Measurements from ENCODE around the gene BCAR3.
"Not testable (repeated sequence)": the region's sequence is repeated elsewhere in the genome, so short reads cannot be mapped to it uniquely, and the experiment has no call there.

The BCAR3 gene

DNA sequence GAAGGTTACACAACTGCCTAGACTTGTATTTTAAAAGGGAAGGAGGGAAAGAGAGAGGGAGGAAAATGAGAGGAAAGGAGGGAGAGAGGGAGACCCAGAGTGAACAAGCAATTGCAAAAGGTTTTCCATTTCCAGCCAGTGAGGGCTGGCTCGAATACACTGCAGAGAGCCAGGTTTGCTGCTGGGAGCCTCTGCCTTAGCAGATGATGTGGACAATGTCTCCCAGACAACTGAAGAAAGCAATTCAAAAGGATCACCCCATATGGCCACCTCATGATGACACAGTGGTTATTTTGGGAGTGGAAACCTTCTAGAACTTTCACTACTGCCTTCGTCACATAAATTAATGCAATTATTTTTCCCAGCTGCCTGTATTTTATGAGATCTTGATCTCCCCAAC, 86.4 kb downstream of the BCAR3 start:
- DNase-seq (ENCODE audit: low read depth), result no peak

DNA sequence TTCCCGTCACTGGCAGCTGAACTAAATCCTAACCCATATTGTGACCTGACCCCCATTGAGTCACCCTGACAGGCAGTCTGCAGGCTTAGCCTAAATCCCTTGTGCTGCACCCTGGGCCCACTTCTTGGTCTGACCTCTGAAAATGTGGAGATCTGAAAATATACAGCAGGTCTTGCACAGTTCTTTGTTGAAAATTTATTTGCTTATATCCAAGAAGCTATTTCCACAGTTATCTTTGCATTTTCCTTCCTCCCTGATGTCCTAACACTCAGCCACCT, 87.1 kb downstream of the BCAR3 start:
- DNase-seq (ENCODE audit: low read depth), result no peak

DNA sequence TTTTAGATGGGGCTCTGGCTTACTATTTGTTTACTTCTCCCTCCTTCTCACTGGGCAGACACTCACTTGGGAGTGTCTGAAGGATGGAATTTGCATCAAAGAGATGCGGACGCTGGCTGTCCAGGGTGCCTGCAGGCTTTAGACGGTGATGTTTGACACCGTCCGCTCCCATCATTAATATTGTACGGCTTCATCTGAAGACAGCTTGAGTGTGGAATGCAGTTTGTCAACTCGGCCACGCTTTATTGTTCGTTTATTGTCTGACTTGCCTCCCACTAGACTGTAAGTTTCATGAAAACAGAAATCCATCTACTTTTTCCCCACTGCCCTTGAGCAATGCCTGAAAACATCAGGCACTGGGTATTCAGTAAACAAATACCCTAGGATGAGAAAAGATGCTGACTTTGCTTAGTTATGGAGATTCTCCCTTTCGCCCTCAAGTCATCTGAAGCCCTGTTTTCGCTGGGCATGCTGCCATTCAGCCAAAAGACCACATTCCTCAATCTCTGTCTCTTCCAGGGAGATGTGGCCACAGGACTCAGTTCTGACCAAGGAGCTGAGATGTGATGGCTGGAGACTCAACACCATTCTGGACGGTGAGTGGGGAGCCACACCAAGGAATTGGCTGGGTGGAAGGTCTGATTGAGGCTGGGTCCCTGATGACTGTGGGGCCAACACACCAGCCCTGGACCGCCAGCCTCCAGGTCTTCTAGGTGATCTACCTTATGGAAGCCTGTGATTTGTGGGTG, 87.6 kb downstream of the BCAR3 start:
- DNase-seq (ENCODE audit: low read depth), result no peak

DNA sequence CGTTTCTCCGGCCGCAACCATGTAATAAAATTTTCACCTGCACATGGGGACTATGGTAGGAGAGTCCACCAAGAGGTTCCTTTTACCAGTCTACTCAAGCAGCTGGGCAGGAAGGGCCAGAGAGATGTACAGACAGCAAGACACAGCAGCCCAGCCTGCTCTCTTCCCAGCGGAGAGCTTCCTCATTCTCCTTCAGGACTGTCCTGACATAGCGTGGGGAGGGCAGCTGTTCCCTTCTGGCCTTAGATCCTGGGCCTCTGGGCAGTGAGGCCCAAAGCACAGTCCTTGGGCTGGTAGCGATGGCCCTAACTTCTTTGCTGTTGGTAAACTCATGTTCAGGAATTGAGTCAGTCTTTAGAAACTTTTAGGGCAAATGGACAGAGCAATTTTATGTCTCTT, 89.1 kb downstream of the BCAR3 start:
- DNase-seq (ENCODE audit: low read depth), result no peak

DNA sequence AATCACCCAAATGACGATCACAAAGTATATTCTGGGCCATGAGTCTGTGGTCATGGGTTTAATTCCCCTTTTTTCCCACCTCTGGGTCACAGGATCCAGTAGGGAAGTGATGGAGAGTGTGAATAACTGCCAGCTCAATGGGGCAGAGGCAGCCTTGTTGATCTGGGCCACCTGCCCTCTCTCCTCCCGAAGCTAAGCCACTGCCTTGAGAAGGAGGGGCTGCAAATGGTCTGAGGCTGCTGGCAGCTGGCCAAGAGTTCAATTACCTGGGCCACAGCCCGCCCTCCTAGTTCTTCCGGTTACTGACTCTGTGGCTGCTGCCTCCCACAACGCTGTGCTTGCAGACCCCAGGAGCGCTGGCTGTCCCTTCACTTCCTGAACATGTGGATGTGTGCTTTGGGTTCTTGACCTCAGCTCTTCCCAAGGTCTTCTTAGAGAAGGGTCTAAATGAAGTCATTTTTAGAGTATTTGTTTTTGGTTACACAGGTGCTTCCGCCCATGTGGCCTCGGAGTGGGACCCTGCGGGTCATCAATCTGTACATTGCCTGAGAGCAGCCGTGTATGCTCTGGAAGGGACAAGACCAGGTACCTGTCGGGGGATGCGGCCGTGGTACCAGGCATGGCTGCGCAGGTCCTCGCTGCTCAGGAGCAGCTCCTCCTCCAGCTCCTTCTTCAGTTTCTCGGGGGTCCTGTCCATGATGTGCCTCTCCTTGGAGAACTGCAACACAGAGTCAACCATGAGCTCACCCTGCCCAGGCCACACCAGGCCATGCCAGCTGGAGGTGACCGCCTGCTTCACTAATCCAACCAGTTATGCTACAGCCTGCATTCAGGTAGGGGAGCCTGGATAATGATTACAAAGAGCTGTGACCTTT, 89.7 kb downstream of the BCAR3 start:
- DNase-seq (ENCODE audit: low read depth), result no peak

DNA sequence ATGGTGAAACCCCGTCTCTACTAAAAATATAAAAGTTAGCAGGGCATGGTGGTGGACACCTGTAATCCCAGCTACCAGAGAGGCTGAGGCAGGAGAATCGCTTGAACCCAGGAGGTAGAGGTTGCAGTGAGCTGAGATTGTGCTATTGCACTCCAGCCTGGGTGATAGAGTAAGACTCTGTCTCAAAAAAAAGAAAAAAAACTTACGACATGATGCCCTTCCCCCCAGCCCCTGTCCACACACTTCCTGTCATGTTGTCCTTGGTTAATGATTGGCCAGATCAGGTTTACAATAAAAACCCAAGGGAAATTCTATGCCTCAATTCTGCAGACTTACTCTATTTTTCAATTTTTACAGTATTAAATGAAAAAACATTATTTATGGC, 90.4 kb downstream of the BCAR3 start:
- not testable (repeated sequence) for DNase-seq (ENCODE audit: low read depth)

DNA sequence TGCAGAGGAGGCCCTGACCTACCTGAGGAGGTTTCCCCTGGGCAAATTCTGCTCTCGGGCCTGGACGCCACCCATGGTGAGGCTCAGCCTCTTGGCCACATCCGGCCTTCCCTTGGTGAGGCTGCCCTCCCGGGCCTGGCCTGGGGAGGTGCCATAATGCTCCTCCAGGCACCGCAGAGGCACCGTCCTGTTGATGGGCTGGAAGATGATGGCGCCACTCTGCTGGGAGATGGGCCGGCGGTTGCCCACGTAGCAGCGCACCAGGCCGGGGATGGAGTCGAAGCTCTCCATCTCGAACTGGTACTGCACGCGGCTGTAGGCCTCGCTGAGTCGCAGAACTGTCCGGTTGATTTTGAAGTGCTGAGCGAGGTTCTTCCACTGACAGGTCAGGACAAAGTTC, 92.7 kb downstream of the BCAR3 start:
- DNase-seq (ENCODE audit: low read depth), result no peak

DNA sequence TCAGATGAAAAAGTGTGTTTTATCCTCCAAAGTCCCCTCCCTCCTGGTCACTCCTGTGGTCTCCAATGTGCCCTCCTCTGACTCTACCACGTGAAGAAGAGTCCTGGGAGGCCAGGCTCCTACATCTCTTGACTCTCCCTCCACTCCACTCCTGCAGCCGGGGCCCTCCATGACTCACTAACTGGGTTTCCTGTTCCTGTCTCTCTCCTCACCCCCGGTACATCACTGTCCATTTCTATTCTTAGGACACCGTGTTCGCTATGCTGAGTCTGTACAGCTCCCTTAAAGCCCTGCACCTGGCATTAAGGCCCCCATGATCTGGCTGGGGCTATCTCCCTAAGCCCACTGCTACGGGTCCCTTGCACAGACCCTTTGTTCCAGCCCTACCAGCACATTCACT, 93.4 kb downstream of the BCAR3 start:
- no peak for DNase-seq (ENCODE audit: low read depth)

DNA sequence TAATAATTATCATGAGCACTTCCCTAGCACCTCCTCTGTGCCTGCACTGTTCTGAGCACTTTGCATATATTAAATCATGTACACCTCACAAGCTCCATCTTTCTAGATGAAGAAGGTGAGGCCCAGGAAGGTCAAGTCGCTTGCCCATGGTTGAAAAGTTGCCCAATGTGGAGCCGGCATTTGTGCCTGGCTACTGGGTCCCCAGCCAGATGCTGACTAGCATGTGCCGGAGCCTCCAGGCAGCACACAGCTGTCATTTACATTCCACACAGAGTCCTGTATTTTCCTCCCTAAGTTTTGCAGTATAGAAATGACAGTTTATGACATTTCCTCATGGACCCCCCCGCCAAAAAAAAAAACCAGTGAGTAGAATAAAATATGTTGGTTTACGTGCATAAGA, 94.3 kb downstream of the BCAR3 start:
- DNase-seq (ENCODE audit: low read depth), result no peak

DNA sequence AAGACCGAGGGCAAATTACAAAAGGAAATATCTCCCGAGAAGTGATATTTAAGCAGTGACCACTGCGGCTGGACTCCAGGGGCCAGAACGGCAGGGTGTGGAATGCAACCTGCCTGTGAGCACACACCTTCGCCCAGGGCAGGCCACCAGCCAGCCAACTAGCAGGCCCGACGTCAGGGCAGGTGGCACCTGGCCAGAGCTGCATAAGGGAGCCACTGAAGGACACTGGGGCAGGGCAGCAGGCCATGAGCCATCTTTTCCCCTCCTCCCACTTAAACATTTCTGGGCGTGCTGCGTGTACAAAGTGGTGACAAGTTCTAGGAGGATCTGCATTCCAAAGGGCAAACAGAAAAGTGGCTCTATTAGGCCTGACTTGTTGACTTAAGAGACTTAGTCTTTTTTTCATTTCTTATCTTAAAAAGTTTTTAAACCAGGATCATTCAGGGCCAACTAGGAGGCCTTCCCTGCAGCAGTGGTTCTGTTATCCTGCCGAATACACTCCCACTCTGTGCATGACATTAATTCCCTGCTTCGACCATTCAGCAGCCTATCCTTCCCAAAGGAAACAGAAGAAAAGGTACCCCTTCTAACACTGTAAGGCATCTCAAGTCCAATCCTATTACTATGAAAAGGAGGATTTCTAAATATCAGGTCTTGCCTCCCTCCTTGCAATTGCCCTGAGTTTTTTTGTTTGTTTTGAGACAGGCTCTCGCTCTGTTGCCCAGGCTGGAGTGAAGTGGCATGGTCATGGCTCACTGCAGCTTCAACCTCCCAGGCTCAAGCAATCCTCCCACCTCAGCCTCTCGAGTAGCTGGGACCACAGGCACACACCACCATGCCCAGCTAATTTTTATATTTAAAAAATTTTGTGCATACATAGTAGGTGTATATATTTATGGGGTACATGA, 96.3 kb downstream of the BCAR3 start:
- DNase-seq (ENCODE audit: low read depth), result no peak

DNA sequence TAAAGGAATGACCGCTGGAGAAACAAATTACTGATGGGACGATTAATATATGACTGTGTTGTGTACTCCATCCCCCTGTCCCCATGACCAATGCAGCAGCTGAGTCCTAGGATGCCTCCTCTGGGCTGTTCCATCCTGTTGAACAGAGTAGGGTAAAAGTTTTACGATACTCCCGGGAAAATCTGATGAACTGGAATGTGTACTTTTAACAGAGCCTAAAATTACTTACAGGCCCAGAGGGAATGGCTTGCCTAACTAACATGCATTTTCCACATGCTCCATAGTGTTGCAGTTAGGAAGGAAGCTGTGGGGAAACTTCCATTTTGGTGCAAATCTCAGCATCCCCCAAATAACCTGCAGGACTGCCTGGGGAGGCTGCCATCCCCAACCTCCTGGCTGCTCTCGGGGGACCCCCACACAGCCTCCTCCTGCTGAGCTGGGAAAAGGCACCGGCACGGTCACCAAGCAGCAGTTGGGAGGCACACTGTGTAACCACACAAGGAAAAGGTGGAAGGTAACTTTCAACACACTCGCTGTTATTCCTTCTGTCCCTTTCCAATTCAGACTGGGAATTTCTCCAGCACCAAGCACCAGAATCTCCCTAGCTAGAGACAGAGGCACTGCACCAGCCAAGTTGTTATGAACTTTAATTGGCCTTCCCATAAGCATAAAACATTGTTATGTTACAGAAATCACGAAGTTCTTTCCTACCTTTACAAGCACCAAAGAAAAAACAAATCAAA, 97.2 kb downstream of the BCAR3 start:
- DNase-seq (ENCODE audit: low read depth), result no peak

DNA sequence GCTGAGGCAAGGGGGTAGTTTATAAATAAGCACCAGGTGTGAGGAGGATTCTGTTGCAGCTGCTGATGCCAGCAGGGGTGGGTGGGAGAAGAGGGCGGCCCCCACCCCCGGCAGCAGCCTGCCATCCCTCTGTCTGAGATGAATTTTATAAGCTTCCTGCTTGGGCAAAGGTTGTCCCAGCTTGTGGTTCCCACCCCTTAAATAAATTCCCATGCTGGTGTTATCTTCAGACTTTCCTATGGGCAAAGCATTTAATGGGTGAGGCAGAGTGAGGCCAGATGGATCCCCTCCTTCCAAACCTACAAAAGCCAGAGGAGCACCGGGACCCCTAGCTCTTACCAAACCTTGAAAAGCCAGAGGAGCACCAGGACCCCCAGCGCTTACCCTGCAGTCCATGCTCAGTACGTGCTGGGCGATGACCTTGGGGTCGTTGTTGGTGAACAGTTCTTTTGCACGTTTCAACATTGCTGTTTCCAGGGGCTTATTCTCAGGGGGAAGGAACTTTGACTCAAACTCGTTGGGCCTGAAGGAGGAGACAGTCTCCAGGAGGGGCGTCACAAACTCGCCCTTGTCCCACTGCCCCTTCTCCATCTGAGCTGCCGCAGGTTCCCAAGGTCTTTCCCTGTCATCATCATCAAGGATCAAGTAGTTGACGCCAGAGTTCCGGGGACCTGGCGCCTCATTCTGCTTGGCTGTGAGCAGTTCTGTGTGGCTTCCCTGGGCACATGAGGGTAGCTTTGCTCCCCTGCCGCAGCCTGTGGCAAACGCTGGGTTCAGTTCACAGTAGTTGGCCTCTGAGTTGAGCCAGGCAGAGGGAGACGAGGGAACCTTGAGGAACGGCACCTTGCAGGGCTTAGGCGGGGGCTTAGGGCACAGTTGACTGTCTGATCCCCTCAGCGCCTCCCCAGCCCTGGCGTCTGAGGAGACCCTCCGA, 99.5 kb downstream of the BCAR3 start:
- no peak for DNase-seq (ENCODE audit: low read depth)

DNA sequence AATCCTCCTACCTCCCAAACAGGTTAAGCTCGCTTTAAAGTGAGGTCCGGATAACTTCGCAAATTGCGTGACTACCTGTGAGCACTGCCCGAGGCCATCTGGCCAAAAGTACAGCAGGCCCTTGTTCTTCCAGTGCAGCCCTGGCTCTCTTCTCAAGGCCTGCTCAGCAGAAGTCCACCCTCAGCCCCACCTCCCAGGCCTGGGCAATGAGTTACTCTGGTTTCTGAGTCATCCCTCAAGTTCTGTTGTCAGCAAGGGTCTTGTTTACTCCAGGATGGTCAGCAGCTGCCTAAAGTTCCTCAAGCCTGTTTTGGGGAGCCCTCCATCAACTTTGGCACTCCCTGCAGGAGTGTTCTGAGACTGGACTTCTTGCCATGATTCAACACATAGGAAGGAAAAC, 101.7 kb downstream of the BCAR3 start:
- no peak for DNase-seq (ENCODE audit: low read depth)

DNA sequence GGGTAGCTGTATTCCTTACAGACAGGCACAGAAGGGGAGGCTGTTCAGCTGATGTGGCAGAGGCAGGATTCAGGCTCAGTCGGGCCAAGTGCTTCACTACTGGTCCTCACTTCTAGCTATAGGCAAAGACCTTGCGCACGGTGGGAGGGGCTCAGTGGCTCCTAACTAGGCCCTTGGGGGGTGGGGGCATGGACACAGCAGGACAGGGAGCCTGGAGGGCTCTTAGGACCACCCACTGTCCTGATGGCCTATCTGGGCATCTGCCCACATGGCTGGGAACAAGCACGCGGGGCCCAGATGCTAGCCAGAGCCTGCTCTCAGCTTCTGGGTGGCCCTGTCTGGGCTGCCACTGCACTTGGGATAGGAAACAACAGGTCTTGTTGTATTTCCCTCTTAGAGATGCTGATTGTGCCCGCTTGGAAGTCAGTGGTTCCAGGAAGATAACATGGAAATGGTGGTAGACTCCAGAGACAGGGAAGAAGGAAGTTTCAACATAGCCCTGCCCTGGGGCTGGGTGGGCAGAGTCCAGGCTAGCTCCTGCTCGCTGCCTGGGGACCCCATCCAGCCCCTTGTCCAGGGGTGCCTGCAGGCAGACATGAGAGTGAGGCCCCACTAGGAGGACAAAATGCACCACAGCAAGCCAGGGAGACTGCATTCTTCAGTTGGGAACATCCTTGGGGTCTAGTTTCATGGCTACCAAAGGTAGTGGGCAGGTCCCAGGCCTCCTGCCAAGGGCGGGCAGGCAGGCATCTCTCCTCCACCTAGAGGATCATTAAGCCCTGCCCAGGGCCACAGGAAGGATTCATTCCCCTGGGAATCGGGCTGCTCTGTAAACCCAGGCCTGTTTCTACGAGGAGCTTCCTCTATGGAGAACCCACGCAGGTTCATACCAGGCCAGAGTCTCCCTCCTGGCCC, 102.5 kb downstream of the BCAR3 start:
- DNase-seq (ENCODE audit: low read depth), result no peak

DNA sequence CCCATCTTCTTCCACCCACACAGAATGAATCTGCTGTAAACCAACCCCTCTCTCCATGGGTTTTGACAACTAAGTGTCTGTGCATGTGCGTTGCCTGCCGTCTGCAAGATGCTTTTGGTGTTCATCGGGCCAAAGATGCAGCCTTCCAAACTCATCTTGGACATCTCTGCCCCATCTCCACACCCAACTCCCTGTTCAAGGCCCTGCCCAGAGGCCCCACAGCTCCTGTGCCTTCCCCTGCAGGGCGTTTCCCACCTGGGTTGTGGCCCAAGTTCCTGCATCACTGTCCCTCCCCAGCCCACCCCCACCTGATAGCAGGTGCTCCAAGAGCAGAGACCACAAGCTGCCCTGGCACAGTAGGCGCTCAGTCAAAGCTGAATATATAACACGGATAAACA, 103.2 kb downstream of the BCAR3 start:
- DNase-seq (ENCODE audit: low read depth), result no peak

DNA sequence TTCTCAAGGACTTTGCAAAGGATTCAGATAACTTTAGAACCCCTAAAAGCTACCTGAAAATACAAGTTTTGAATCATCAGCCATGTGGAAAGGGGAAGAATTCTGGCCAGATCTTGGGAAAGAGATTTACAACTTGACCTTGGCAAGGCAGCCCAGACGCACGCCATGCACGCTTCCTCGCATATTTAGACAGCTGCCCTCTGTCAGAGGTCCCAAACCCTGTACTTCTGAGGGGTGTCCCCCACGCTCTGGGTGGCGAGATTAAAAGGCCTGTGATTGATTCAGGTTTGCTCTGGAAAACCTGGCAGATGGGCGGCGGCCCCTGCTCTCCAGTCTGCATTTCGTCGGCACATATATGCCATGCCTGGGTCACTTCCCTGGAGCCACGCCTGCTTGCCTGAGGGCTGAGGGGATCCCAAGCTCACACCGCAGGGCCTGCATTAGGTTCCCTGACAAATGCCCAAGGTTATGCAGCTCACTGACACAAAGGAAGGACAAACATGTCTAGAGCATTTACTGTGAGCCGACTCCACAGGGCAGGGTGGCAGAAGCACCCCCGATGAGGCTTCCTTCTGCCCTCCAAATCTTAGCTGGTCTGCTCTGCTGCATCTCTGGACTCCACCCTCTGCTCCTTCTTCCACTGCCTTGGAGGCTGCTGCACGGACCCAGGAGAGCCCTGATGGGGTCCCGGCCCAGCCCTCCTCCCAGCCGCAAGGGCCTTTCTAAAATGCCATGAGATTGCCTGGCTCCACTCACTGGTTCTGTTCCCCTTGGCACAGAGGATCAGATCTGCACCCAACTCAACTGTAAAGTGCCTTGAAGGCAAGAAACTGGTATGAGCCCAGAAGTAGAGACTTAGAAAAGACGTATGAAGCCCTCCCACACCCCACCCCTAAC, 103.9 kb downstream of the BCAR3 start:
- no peak for DNase-seq (ENCODE audit: low read depth)

DNA sequence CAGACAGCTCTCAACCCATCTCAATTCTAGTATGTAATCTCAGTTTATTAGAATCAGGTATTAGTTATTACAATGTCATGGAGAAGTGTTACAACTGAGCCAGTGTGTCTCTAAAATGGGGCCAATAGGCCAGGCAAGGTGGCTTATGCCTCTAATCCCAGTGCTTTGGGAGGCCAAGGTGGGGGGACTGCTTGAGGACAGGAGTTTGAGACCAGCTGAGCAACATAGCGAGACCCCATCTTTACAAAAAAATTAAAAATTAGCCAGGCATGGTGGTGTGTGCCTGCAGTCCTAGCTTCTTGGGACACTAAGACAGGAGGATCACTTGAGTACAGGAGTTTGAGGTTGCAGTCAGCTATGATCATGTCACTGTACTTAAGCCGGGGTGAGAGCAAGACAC, 104.9 kb downstream of the BCAR3 start:
- no peak for DNase-seq (ENCODE audit: low read depth)

DNA sequence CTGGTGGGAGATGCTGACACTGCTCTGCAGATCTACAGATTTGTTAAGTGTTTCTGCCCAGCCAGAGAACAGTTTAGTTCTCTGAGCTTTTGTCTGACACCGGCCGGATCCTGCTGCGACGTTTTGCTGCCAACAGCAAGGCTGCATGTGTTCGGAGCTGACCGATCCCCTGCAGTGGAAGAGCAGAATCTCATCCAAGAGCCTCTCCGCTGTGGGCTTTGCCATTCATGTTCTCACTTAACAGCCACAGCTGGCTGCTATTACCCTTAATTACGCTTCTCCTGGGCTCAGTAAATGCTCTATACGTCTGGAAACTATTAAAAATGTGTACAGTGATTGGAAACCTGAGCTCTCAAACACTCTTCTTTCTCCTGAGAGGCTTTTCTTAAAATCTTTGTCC, 105.3 kb downstream of the BCAR3 start:
- DNase-seq (ENCODE audit: low read depth), result no peak

Data from stimulated activated CD8-positive, alpha-beta memory T cell treated with anti-CD3 and anti-CD28 coated beads, Interleukin-12 subunit alpha, Interleukin-12 subunit beta, amount 100 ng/mL, for 1 hour (primary cell).